IPS-20b (cell line): ENCODE results near the gene ZNF776.

ENCODE experiments used
- H3K27ac ChIP-seq: one replicate; pipeline ENCODE4 v1.5.1; 2013; ENCODE audit warnings: low read length
- H3K27me3 ChIP-seq: 2 replicates; pipeline ENCODE4 v1.6.1; 2013; ENCODE audit warnings: mild to moderate bottlenecking, low read length, inconsistent platforms; ENCODE audit not compliant: insufficient read depth
- H3K36me3 ChIP-seq: 2 replicates; pipeline ENCODE4 v1.6.1; 2013; ENCODE audit warnings: low read depth, mild to moderate bottlenecking, inconsistent platforms, low read length, moderate library complexity; ENCODE audit not compliant: insufficient read depth
- H3K4me1 ChIP-seq: 2 replicates; pipeline ENCODE4 v1.6.1; 2013; ENCODE audit warnings: mild to moderate bottlenecking, control low read depth, inconsistent platforms, low read length, moderate library complexity; ENCODE audit not compliant: insufficient read depth
- H3K4me3 ChIP-seq: 2 replicates; pipeline ENCODE4 v1.5.1; 2013; ENCODE audit warnings: mild to moderate bottlenecking, low read length, inconsistent platforms
- H3K9ac ChIP-seq: 2 replicates; pipeline ENCODE4 v1.6.1; 2013; ENCODE audit warnings: low read depth, mild to moderate bottlenecking, inconsistent platforms, low read length, moderate library complexity
- H3K9me3 ChIP-seq: 2 replicates; pipeline ENCODE4 v1.6.1; 2013; ENCODE audit warnings: mild to moderate bottlenecking, low read depth, low read length, inconsistent platforms; ENCODE audit not compliant: insufficient read depth

The ZNF776 gene

GRCh38 chr19:57747472-57747807, 825 bp downstream of the ZNF776 start:
- peaks cover 7% of the 10 kb centered on the region for H3K4me1 ChIP-seq
- H3K4me3 ChIP-seq = peak overlapping the region; percentile 98
- no peaks in the 10 kb centered on the region; the same call in 1 of the 2 replicates for H3K9me3 ChIP-seq
- peak overlapping the region; percentile 85 for H3K9ac ChIP-seq
- no peak overlapping the region for H3K27ac ChIP-seq
- H3K27me3 ChIP-seq = no peaks in the 10 kb centered on the region; the same call in 1 of the 2 replicates
- peaks cover 36% of the 10 kb centered on the region for H3K36me3 ChIP-seq

GRCh38 chr19:57748029-57748428, 1.4 kb downstream of the ZNF776 start:
- Histone ChIP-seq H3K27me3 (no peaks in the 10 kb centered on the region), H3K9ac (peak overlapping the region; percentile 85; the same call in 1 of the 2 replicates), H3K27ac (no peak overlapping the region), H3K4me1 (peaks cover 7% of the 10 kb centered on the region), H3K36me3 (peaks cover 42% of the 10 kb centered on the region), H3K4me3 (peak overlapping the region; percentile 98), H3K9me3 (no peaks in the 10 kb centered on the region; the same call in 1 of the 2 replicates)

GRCh38 chr19:57754091-57754673, 7.6 kb downstream of the ZNF776 start:
- Histone ChIP-seq H3K4me1 (no peaks in the 10 kb centered on the region), H3K9ac (no peak overlapping the region), H3K27ac (no peak overlapping the region), H3K4me3 (no peak overlapping the region), H3K9me3 (no peaks in the 10 kb centered on the region; the same call in 1 of the 2 replicates), H3K27me3 (no peaks in the 10 kb centered on the region), H3K36me3 (peaks cover 90% of the 10 kb centered on the region)

GRCh38 chr19:57755031-57755430, 8.4 kb downstream of the ZNF776 start:
- no peaks in the 10 kb centered on the region; the same call in 1 of the 2 replicates for H3K9me3 ChIP-seq

GRCh38 chr19:57757941-57758340, 11.3 kb downstream of the ZNF776 start:
- H3K36me3 ChIP-seq = peaks cover 75% of the 10 kb centered on the region

More at GRCh38 chr19:57755031-57755430, 8.4 kb downstream of the ZNF776 start:
- Histone ChIP-seq H3K4me1 (no peaks in the 10 kb centered on the region), H3K4me3 (no peak overlapping the region), H3K36me3 (peaks cover 88% of the 10 kb centered on the region), H3K9ac (no peak overlapping the region), H3K27me3 (no peaks in the 10 kb centered on the region), H3K27ac (no peak overlapping the region)

GRCh38 chr19:57759096-57759495, 12.5 kb downstream of the ZNF776 start:
- no peak overlapping the region for H3K4me3 ChIP-seq
- no peak overlapping the region for H3K9ac ChIP-seq
- H3K27me3 ChIP-seq = no peaks in the 10 kb centered on the region
- H3K9me3 ChIP-seq = no peaks in the 10 kb centered on the region; the same call in 1 of the 2 replicates
- H3K36me3 ChIP-seq = peaks cover 63% of the 10 kb centered on the region
- H3K4me1 ChIP-seq = no peaks in the 10 kb centered on the region
- no peak overlapping the region for H3K27ac ChIP-seq

More at GRCh38 chr19:57757941-57758340, 11.3 kb downstream of the ZNF776 start:
- Histone ChIP-seq H3K4me3 (no peak overlapping the region), H3K9me3 (no peaks in the 10 kb centered on the region; the same call in 1 of the 2 replicates), H3K9ac (no peak overlapping the region), H3K4me1 (no peaks in the 10 kb centered on the region), H3K27me3 (no peaks in the 10 kb centered on the region), H3K27ac (no peak overlapping the region)

- no peaks in the 10 kb centered on the region for H3K9me3 ChIP-seq
- H3K4me1 ChIP-seq = no peaks in the 10 kb centered on the region
- H3K9ac ChIP-seq = peak within 1 kb of the TSS; percentile 49
- H3K36me3 ChIP-seq = peaks cover 12% of the 10 kb centered on the region; the same call in 1 of the 2 replicates
- H3K27me3 ChIP-seq = no peaks in the 10 kb centered on the region
- no peak within 1 kb of the TSS for H3K27ac ChIP-seq
- peak within 1 kb of the TSS; percentile 68 for H3K4me3 ChIP-seq
Measured at GRCh38 chr19:57769345-57770131, 22.9 kb downstream of the ZNF776 start, which contains the start of gene ZNF586. ZNF586 (plus strand) TSS chr19:57769676; CDS start chr19:57769843, 167 bp downstream.

- no peaks in the 10 kb centered on the region for H3K4me1 ChIP-seq
- H3K27me3 ChIP-seq = no peaks in the 10 kb centered on the region
- no peak overlapping the region for H3K4me3 ChIP-seq
- no peak overlapping the region for H3K9ac ChIP-seq
- no peak overlapping the region for H3K27ac ChIP-seq
- peaks cover 18% of the 10 kb centered on the region for H3K36me3 ChIP-seq
- no peaks in the 10 kb centered on the region for H3K9me3 ChIP-seq
Measured at GRCh38 chr19:57771417-57771816, 24.8 kb downstream of the ZNF776 start.

- H3K9ac ChIP-seq = no peak overlapping the region
- no peak overlapping the region for H3K27ac ChIP-seq
- no peaks in the 10 kb centered on the region for H3K9me3 ChIP-seq
- H3K36me3 ChIP-seq = peaks cover 36% of the 10 kb centered on the region
- no peak overlapping the region for H3K4me3 ChIP-seq
- no peaks in the 10 kb centered on the region for H3K27me3 ChIP-seq
- no peaks in the 10 kb centered on the region for H3K4me1 ChIP-seq
Measured at GRCh38 chr19:57773488-57773887, 26.9 kb downstream of the ZNF776 start.

- Histone ChIP-seq H3K4me1 (no peaks in the 10 kb centered on the region), H3K27ac (no peak overlapping the region), H3K4me3 (no peak overlapping the region), H3K9ac (no peak overlapping the region), H3K9me3 (peaks cover 7% of the 10 kb centered on the region; the same call in 1 of the 2 replicates), H3K27me3 (no peaks in the 10 kb centered on the region), H3K36me3 (peaks cover 67% of the 10 kb centered on the region)
Measured at GRCh38 chr19:57776764-57777296, 30.2 kb downstream of the ZNF776 start.

- H3K4me1 ChIP-seq = no peaks in the 10 kb centered on the region
- no peak overlapping the region for H3K9ac ChIP-seq
- no peaks in the 10 kb centered on the region for H3K27me3 ChIP-seq
- H3K27ac ChIP-seq = no peak overlapping the region
- H3K36me3 ChIP-seq = peaks cover 54% of the 10 kb centered on the region
- no peak overlapping the region for H3K4me3 ChIP-seq
- peaks cover 7% of the 10 kb centered on the region; the same call in 1 of the 2 replicates for H3K9me3 ChIP-seq
Measured at GRCh38 chr19:57778336-57778735, 31.7 kb downstream of the ZNF776 start.
